Dermis blood vessel endothelial cell (primary cell): Measurements from ENCODE around the gene TM4SF20. TPM values are rescaled to one million over a fixed set of nuclear protein-coding genes. Genes with fewer than 3 reads are reported as not detected.

Experiments used
- DNase-seq: peaks from one replicate; pipeline ENCODE4 v3.0.0; 2010
- total RNA-seq: library from RNA; depleted of rRNA; stranded (reverse); fragments of >200 nt; gene quantifications from 2 replicates; pipeline ENCODE4 v1.2.3, GENCODE V29; 2014

Gene TM4SF20
- total RNA-seq, 1 donor from 2014 or later = not detected

GRCh38 chr2:227320305-227321094, 58.6 kb downstream of the TM4SF20 start:
- DNase-seq = no peak

- no peak for DNase-seq
Observed at GRCh38 chr2:227317834-227318233, 61.3 kb downstream of the TM4SF20 start.

GRCh38 chr2:227313310-227313709, 65.8 kb downstream of the TM4SF20 start:
- DNase-seq = no peak

GRCh38 chr2:227312579-227312978, 66.5 kb downstream of the TM4SF20 start:
- DNase-seq = no peak

Other genes with a start within 250 kb of the TM4SF20 start
- gene COL4A4, start 215.1 kb downstream of the TM4SF20 start, total RNA-seq = 0.05 and 0.17 TPM in 2 replicates
- under 0.01 TPM in 2 replicates for gene COL4A3, start 214.7 kb downstream of the TM4SF20 start, total RNA-seq
- gene MFF, start 54.1 kb downstream of the TM4SF20 start, total RNA-seq = 54.8 and 64.2 TPM in 2 replicates
- not detected in 2 replicates for gene SCYGR1, start 8.6 kb upstream of the TM4SF20 start, total RNA-seq
- gene AGFG1, start 92.8 kb upstream of the TM4SF20 start, total RNA-seq = 45.9 and 74.0 TPM in 2 replicates
- gene SCYGR2, start 219.6 kb upstream of the TM4SF20 start, total RNA-seq = not detected in 2 replicates
- not detected in 2 replicates for gene SCYGR3, start 235.5 kb upstream of the TM4SF20 start, total RNA-seq
- not detected in 2 replicates for gene SCYGR4, start 238.2 kb upstream of the TM4SF20 start, total RNA-seq